NT2/D1 (cell line): ENCODE data around the gene TRAF2.

Source experiments
- SUZ12 ChIP-seq: IDR thresholded peaks from 2 replicates; pipeline ENCODE4 v1.6.1; 2011; ENCODE audit not compliant: insufficient read length, insufficient read depth; ENCODE audit errors: extremely low read depth
- ZNF274 ChIP-seq: IDR thresholded peaks from 2 replicates; pipeline ENCODE4 v1.6.1; 2011; ENCODE audit warnings: mild to moderate bottlenecking, low read depth, low read length

- TF ChIP-seq SUZ12 = no peak
- TF ChIP-seq ZNF274 = no peak
These were observed 43.7 kb downstream of the TRAF2 start for GRCh38 chr9:136930014-136930413.
